IPS-18c (cell line): ENCODE measurements around the gene KLHL18.
"Not testable (repeated sequence)": the region's sequence is repeated elsewhere in the genome, so short reads cannot be mapped to it uniquely, and the experiment has no call there.

Experiments
- H3K4me3 ChIP-seq: 2 replicates; pipeline ENCODE4 v1.7.0; 2013; ENCODE audit warnings: low read depth, mild to moderate bottlenecking, low read length, moderate library complexity; ENCODE audit not compliant: insufficient read depth
- H3K9me3 ChIP-seq: one replicate; pipeline ENCODE4 v1.6.1; 2013; ENCODE audit warnings: mild to moderate bottlenecking, low read length, moderate library complexity; ENCODE audit not compliant: control insufficient read depth, insufficient read depth

Gene KLHL18

DNA sequence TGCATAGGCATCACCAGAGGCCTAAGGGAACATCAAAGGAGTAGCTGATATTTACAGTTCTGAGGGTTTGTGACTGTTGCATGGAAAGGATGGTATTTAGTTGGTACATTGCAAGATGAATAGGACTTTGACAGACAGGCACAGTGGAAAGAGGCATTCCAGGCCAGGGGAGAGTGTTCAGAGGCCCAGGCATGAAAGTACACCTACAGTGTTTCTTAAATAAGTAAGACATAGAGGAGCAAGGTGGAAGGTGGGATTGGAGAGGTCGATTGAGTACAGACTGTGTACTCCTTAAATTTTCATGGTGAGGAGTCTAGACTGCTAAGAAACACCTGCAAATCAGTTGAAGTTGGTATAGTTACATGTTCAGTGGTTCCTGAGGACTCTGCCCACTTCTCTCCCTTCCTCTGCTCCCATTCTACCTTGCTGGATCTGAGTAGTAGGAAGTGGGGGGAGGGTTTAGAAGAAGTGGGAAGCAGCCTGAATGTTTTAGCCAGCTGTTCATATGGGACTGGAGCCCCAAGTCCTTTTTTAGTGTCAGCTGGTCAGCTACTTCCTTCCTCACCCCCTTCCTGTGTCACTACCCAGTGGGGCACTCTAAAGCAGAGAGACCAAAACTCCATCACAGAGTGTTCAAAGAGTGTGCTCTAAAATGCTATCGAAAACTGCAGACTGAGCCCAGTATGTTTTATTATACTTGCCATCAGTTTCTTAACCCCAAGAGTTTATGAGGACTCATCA is 14.0 kb downstream of the KLHL18 start:
- no peaks in the 10 kb centered on the region for H3K9me3 ChIP-seq
- no peak overlapping the region for H3K4me3 ChIP-seq

DNA sequence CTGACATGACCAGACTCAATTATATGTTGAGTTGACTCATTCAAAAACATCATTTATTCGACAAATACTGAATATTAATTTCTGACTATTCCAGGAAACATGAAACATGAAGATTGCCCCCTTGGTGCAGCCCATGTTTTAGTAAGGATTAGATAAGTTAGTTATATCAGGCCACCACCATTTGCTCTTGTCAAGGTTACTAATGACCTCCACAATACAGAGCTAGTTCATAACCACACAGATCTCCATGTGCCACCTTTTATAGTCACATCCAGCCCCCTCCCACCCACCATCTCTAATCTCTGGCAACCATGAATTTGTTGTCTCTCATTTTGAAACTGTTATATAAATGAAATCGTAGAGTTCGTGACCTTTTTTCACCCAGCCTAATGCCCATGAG is 15.7 kb downstream of the KLHL18 start:
- Histone ChIP-seq H3K9me3 (no peaks in the 10 kb centered on the region), H3K4me3 (no peak overlapping the region)

DNA sequence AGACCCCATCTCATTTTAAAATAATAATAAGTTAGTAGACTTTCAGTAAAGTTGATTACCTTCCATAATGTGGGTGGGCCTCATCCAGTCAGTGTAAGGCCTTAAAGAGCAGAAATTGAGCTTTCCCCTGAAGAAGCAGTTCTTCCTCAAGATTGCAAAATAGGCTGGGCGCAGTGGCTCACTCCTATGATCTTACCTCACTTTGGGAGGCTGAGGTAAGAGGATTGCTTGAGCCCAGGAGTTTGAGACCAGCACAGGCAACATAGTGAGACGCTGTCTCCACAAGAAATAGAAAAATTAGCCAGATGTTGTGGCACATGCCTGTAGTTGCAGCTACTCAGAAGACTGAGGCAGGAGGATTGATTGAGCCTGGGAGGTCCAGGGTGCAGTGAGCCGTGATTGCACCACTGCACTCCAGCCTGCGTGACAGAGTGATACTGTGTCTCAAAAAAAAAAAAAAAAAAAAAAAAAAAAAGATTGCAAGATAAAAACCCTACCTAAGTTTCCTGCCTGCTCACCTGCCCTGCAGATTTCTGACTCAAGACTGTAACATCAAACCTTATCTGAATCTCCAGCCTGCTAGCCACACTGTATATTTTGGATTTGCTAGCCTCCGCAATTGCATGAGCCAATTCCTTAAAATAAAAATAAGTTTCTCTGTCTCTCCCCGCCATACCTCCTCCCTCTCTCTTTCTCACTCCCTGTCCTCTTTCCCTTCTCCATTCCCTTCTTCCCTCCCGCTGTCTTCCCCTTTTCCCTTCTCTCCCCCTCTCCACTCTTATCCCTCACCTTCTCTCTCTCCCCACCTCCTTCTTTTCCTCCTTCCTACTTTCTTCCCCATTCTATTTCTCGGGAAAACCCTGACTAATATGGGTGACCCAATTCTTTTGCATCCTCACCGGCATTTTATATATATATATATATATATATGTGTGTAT is 16.9 kb downstream of the KLHL18 start:
- Histone ChIP-seq H3K4me3 (no peak overlapping the region), H3K9me3 (no peaks in the 10 kb centered on the region)

DNA sequence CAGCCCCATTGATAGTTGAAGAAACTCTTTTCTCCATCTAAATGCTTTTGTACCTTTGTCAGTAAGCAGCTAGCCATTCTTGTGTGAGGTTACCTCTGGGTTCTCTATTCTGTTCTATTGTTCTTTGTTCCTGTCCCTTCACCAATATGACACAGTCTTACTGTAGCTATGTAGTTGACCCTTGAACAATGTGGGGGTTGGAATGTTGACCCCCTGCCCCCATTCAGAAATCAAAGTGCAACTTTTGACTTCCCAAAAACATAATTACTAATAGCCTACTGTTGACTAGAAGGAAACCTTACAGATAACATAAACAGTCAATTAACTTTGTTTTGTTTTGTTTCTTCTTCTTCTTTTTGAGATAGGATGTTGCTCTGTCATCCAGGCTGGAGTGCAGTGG is 18.7 kb downstream of the KLHL18 start:
- Histone ChIP-seq H3K4me3 (no peak overlapping the region), H3K9me3 (no peaks in the 10 kb centered on the region)

DNA sequence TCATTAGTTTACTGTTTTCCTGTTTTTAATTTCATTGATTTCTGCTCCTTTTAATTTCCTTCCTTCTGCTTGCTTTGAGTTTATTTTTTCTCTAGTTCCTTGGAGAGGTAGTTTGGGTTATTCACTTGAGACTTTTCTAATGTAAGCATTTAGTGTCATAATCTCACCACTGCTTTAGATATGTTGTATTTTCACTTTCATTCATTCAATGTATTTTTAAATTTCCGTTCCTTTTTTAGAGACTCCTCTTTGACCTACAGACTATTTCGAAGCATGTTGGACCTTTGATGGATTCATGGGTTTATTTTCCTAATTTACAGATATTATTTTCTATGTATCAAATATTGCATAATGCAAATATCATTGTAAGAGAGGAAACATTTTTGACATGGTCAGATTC is 23.3 kb downstream of the KLHL18 start:
- H3K9me3 ChIP-seq = no peaks in the 10 kb centered on the region
- no peak overlapping the region for H3K4me3 ChIP-seq

DNA sequence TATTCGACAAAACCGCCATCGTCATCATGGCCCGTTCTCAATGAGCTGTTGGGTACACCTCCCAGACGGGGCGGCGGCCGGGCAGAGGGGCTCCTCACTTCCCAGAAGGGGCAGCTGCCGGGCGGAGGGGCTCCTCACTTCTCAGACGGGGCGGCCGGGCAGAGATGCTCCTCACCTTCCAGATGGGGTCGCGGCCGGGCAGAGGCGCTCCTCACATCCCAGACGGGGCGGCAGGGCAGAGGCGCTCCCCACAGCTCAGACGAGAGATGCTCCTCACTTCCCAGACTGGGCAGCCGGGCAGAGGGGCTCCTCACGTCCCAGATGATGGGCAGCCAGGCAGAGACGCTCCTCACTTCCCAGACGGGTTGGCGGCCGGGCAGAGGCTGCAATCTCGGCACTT is 26.5 kb downstream of the KLHL18 start:
- not testable (repeated sequence) for H3K4me3 ChIP-seq, H3K9me3 ChIP-seq

DNA sequence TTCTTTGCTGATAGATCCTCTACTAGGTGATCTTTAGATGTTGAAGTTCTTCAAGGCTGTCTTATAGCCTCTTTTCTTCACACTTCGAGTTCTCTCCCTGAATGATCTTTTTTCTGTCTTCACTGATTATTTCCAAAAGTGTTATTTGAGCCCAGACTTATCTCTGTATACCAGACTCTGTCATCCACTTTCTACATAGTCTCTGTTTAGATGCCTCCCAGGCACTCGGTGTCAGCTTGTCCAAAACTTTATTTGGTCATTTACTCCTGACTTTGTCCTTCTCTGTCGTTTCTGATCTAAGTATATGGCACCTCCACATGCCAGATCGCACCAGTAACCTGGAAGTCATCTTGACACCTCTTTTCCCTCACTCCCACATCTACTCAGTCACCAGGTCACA is 27.6 kb downstream of the KLHL18 start:
- H3K4me3 ChIP-seq = no peak overlapping the region
- H3K9me3 ChIP-seq = no peaks in the 10 kb centered on the region

DNA sequence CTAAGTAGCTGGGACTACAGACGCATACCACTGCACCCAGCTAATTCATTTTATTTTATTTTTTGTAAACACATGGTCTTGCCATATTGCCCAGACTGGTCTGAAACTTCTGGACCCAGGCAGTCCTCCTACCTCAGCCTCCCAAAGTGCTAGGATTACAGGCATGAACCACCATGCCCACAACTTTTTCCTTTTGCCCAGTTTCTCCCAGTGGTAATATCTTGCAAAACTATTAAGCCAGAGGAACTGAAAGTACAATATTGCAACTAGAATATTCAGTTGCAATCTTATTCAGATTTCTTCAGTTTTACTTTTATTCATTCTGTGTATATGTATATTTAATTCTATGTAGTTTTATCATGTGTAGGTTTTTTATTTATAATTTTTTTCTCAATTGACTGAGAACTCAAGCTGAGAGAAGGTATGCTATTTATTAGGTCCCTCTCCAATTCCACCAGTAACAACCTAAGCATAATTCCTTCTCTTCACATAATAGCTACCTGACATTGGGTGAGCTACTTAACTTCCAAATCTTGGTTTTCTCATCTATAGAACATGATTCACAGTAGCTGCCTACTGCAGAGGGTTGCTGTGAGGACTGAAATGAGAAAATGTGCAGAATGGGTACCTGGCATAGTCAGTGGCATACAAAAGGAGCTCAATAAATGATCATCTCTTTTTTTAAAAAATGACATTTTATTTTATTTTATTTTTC is 30.8 kb downstream of the KLHL18 start:
- Histone ChIP-seq H3K9me3 (no peaks in the 10 kb centered on the region), H3K4me3 (no peak overlapping the region)

DNA sequence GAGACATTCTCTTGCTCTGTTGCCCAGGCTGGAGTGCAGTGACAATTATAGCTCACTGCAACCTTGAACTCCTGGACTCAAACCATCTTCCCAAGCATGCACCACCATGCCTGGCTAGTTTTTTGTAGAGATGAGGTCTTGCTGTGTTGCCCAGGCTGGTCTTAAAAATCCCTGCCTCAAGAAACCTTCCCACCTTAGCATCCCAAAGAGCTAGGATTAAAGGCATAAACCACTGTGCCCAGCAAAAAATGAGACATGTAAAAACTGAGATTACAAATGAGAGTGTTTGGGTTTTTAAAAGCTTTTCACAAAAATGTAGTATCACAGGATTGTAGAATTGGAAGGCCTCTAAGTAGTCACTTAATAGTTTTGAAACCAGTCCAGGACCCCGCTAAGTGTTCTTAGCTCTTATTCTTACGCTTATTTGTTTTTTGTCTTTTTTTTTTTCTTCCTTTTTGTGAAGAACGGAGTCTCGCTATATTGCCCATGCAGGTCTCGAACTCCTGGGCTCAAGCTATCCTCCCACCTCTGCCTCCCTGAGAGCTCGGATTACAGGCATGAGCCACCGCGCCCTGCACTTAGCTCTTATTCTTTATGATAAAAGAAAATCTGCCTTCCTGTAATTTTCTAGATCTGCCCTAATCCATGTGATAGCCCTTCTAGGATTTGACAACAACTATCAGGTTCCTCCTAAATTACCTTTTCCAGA is 31.5 kb downstream of the KLHL18 start:
- no peaks in the 10 kb centered on the region for H3K9me3 ChIP-seq
- H3K4me3 ChIP-seq = no peak overlapping the region

DNA sequence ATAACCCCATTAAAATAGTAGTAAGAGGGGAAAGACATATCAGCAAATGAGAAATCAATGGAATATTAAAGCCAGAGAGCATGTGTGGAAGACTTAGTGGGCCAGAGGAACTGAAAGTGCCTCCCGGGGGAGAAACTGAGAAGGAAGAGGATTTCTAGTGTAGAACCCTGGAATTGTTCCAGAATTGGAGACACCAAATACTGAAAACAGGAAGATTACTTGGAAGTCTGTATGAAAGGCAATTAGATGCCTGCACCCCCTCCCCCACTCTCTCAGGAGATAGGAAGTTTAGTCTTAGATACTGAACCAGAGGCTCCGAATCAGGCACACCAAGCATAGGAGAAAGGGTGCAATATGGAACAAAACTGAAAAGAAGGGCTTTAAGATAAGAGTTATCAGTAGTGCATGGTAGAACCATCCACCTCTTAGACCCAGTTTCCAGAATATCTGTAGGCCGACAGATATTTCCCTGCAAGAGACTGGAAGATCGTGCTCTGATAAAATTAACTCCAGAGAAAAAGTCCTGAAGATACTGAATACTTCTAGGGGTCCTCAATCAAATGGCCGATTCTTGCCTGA is 32.4 kb downstream of the KLHL18 start:
- H3K4me3 ChIP-seq = no peak overlapping the region
- H3K9me3 ChIP-seq = no peaks in the 10 kb centered on the region

DNA sequence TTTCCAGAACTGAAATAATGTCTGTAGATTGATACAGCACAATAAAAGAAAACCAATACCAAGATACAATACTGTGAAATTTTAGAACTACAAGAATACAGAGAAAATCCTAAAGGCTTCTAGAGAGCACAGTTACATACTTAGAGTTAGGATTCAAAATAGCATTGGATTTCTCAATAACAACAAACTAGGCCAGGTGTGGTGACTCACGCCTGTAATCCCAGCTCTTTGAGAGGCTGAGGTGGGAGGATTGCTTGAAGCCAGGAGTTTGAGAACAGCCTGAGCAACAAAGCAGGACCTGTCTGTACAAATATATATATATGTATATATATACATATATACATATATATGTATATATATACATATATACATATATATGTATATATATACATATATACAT is 33.4 kb downstream of the KLHL18 start:
- not testable (repeated sequence) for H3K9me3 ChIP-seq, H3K4me3 ChIP-seq

DNA sequence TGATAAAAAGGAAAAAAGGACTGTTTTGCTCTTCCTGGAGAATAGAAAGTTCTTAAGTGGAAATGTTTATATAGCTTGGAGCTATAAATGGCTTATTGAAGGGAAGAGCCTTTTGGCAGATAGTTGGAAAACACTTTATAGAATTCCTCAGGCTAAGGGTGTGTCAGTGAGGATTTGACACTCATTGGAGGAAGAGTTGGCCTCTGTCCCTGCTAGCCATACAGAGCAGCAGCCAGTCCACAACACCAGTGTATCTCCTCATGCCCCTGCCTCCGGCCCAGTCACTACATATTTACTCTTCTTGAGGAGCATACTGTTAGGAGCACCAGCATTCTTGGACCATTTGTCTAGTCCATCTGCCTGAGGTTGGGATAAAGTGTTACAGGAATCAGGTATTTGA is 36.2 kb downstream of the KLHL18 start:
- Histone ChIP-seq H3K4me3 (no peak overlapping the region), H3K9me3 (no peaks in the 10 kb centered on the region)

DNA sequence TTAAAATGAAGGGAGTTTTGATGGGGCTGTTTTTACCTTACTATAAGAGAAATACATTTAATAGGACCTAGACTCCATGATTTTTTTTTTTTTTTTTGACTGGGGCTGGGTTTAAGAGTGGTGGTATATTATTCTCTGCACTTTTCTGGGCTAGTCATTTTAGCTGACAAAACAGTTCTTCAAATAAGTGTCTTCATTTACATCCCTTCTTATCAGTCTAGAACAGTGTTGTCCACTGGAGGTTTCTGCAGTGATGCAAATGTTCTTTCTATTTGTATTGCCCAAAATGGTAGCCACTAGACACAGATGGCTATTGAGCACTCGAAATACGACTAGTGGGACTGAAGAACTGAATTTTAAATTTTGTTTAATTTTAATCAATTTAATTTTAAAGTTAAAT is 37.2 kb downstream of the KLHL18 start:
- no peak overlapping the region for H3K4me3 ChIP-seq
- H3K9me3 ChIP-seq = no peaks in the 10 kb centered on the region

DNA sequence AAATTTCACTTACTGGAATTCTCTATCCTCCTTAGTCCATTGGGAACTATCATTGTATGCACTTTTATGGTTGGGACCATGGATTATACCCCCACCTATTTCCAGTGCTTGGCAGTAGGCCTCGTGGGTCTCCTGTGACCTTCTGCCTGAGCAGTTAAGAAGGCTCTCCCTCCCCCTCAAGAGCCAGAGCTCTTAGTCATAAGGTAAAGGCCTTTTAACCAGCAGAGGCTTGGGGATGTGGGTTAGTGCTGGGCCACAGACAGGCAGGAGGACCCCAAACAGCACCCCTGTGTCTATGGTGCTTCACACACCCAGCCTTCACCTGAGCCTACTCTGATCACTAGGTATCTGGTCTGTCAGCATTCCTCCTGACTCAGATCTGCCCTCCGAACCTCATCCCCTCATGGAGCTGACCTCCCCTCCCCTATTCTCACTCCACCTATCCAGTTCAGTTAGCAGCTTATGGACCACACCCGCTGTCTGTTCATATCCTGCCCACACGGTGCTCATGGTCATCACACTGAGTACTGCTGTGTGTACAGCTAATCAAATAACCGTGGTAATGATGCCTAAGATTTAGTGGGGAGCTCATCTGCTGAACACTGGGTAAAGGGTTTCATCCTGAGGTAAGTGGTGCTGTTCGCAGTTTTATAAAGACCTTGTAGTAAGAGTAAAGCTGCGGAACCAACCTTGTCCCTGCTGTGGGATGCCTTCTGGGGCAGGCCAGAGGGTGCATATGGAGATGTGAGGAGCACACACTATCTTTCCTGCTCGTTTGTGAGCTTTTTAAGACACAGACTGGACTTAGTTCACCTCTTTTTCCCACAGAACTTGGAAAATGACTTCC is 40.9 kb downstream of the KLHL18 start:
- Histone ChIP-seq H3K4me3 (no peak overlapping the region), H3K9me3 (no peaks in the 10 kb centered on the region)

DNA sequence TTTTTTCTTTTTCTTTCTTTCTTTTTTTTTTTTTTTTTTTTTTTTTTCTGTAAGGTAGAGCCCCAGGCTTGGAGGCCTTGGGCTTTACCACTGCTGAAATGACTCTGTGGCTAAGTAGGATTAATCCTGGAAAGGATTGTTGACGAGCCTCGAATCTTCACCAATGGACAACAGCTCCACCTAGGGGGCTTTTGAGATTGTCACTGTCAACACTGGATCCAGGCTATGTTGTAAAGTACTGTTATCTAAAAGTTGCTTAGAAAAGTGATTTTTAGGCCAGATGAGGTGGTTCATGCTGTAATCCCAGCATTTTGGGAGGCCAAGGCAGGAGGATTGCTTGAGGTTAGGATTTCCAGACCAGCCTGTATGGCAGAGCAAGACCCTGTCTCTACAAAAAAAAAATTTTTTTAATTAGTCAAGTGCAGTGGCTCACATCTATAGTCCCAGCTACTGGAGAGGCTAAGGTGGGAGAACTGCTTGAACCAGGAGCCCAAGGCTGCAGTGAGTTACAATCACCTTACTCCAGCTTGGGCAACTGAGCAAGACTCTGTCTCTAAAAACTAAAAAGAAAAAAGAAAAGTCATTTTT is 41.6 kb downstream of the KLHL18 start:
- Histone ChIP-seq H3K9me3 (no peaks in the 10 kb centered on the region), H3K4me3 (no peak overlapping the region)

DNA sequence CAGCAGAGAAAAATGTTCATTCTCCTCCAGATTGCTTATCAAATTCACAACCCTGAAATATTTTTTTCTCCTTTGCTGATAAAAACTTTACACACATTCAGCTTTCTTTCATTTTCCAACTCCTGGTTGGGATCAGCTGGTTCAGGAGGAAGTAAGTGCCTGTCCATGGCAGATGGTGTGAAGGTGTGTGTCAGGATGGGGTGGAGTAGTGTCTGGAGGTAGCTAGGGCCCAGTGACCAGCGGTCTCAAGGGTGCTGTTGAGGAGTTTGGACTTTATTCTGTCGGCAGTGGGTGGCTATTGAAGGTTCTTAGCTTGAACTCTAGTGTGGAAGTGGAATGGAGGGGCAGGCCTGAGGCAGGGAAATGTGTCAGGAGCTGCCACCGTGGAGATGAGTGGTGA is 51.2 kb downstream of the KLHL18 start:
- Histone ChIP-seq H3K9me3 (no peaks in the 10 kb centered on the region), H3K4me3 (no peak overlapping the region)
